ENCODE results near the gene TMC3. TPM values are rescaled to one million over a fixed set of nuclear protein-coding genes. Genes with fewer than 3 reads are reported as not detected.

The TMC3 gene
- total RNA-seq (under 1 TPM in 2 of 7 donors, not detected in 5; 0.05 to 0.23 TPM), polyA plus RNA-seq (not detected)
- long read RNA-seq, donor 1 = 0 reads
- long read RNA-seq, donor 2 = 0 reads
- long read RNA-seq, donor 3, partial matches to known transcripts = 0 of 1 reads
- long read RNA-seq, donor 3, other reads (novel, unspliced or antisense) = 1 of 1 reads

DNA sequence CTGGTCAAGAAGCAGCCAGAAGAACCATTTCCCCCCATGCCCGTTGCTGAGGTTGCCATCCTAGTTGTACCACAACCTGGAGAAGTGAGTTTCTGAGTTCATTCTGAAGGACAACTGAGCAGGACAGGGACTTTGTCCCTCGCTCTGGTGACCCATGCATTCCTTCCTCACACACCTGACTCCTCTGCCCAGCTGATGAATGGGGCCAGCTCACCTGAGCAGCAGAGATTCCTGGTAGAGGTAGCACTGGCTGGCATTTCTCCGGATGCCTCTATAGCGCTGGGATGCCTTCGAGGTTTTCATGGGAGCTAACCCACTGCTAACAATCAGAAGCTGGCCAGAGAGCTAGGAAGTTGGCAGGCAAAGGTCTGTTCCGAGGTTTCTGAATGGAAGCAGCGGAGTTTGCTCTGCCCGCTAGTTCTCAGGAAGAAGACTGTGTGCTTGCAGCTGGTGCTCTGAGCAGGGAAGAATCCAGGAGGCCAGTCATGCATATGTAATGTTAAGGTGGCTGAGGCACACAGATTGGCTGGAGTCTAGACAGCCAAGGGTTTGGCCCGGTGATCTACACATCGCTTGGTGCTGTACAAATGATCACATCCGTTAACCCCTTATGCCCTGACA is at the start of gene TMC3:
Gene TMC3 (minus strand): TSS at position 439 of the 621 bp plus-strand sequence. CDS start 136 bp downstream, at position 303.
- Histone ChIP-seq H3K27ac (no peak within 1 kb of the TSS), H3K9me3 (no peaks in the 10 kb centered on the region), H3K36me3 (no peaks in the 10 kb centered on the region), H3K27me3 (no peaks in the 10 kb centered on the region), H3K4me3 (no peak within 1 kb of the TSS), H3K4me1 (ENCODE audit: insufficient read depth) (no peaks in the 10 kb centered on the region)
- TF ChIP-seq POLR2A (IDR thresholded peaks at IDR 0.05) (no peak), EP300 (IDR thresholded peaks at IDR 0.05) (no peak)
- TF ChIP-seq, protein P1, sequence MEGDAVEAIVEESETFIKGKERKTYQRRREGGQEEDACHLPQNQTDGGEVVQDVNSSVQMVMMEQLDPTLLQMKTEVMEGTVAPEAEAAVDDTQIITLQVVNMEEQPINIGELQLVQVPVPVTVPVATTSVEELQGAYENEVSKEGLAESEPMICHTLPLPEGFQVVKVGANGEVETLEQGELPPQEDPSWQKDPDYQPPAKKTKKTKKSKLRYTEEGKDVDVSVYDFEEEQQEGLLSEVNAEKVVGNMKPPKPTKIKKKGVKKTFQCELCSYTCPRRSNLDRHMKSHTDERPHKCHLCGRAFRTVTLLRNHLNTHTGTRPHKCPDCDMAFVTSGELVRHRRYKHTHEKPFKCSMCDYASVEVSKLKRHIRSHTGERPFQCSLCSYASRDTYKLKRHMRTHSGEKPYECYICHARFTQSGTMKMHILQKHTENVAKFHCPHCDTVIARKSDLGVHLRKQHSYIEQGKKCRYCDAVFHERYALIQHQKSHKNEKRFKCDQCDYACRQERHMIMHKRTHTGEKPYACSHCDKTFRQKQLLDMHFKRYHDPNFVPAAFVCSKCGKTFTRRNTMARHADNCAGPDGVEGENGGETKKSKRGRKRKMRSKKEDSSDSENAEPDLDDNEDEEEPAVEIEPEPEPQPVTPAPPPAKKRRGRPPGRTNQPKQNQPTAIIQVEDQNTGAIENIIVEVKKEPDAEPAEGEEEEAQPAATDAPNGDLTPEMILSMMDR (IDR thresholded peaks at IDR 0.05) = no peak
- WGBS, 3 donors = 58 to 73% (median 59%) methylated on average over 11 of the region's 11 CpGs
- no peak for DNase-seq
- intact Hi-C loops (cut with DNase I) = no loop called here

DNA sequence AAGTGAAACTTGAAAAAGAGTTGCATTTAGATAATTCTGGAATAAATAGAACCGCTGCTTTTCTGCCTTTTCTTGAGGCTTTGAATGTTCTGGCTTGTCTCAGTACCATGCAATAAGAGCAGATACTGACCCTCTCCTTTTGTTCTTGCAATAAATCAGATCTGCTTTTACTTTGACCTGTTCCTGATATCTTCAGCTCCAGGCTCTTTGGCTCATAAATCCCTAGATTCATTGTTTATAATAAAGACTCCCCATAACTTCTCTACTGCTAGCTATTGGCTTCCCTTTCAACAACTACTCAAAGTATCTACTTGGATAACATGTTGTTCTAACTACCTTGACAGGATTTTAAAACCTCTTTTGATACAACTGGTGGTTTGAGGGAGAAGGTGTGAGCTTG is 47.4 kb upstream of the TMC3 start:
- Histone ChIP-seq H3K9me3 (no peaks in the 10 kb centered on the region), H3K27ac (no peak overlapping the region), H3K4me3 (no peak overlapping the region), H3K36me3 (no peaks in the 10 kb centered on the region), H3K4me1 (ENCODE audit: insufficient read depth) (no peaks in the 10 kb centered on the region), H3K27me3 (no peaks in the 10 kb centered on the region)
- TF ChIP-seq, protein P1 (IDR thresholded peaks at IDR 0.05) = no peak
- TF ChIP-seq POLR2A (IDR thresholded peaks at IDR 0.05) = no peak
- TF ChIP-seq EP300 (IDR thresholded peaks at IDR 0.05) = no peak
- WGBS, 3 donors = 87 to 94% (median 87%) methylated on average over 1 of the region's 1 CpG
- no peak for DNase-seq
- intact Hi-C loops (cut with DNase I) = no loop called here

- Histone ChIP-seq H3K4me1 (ENCODE audit: insufficient read depth) (no peaks in the 10 kb centered on the region), H3K9me3 (no peaks in the 10 kb centered on the region), H3K27ac (no peak overlapping the region), H3K36me3 (no peaks in the 10 kb centered on the region), H3K4me3 (no peak overlapping the region), H3K27me3 (no peaks in the 10 kb centered on the region)
- no peak for DNase-seq
- TF ChIP-seq, protein P1 (IDR thresholded peaks at IDR 0.05) = no peak
- TF ChIP-seq EP300 (IDR thresholded peaks at IDR 0.05) (no peak), POLR2A (IDR thresholded peaks at IDR 0.05) (no peak)
- 55 to 63% (median 57%) methylated on average over 8 of the region's 8 CpGs for WGBS, 3 donors
- intact Hi-C loops (cut with DNase I) = no loop called here
Measured at GRCh38 chr15:81419332-81419943, 45.4 kb upstream of the TMC3 start.

DNA sequence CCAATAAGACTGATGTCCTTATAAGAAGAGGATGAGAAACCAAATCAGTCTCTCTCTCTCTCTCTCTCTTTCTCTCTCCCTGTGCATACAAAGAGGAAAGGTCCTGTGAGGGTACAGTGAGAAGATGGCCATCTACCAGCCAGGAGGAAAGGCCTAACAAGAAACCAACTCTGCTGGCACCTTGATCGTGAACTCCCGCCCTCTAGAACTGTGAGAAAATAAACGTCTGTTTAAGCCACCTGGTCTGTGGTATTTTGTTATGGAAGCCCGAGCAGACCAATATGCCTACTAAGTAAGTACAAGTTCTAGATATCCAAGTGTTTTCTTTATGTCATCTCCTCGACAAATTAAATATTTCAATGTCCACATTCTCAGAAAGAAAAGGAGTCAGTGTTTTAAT is 44.9 kb upstream of the TMC3 start:
- Histone ChIP-seq H3K27ac (no peak overlapping the region), H3K4me1 (ENCODE audit: insufficient read depth) (no peaks in the 10 kb centered on the region), H3K9me3 (no peaks in the 10 kb centered on the region), H3K27me3 (no peaks in the 10 kb centered on the region), H3K36me3 (no peaks in the 10 kb centered on the region), H3K4me3 (no peak overlapping the region)
- no peak for DNase-seq
- TF ChIP-seq, protein P1 (IDR thresholded peaks at IDR 0.05) = no peak
- no peak for TF ChIP-seq EP300 (IDR thresholded peaks at IDR 0.05)
- 70 to 77% (median 75%) methylated on average over 5 of the region's 5 CpGs for WGBS, 3 donors
- intact Hi-C loops (cut with DNase I) = no loop called here
